HepG2 (cell line): Measurements from ENCODE around the gene PRR33. TPM values are rescaled to one million over a fixed set of nuclear protein-coding genes. Genes with fewer than 3 reads are reported as not detected.

Source experiments
- ATAC-seq: fragments of 200-7000 bp; cut with Tn5 transposase; 3 replicates; pipeline ENCODE4 v1.9.1; 2020; ENCODE audit warnings: mild to moderate bottlenecking, moderate library complexity
- BruUV-seq: library from RNA; stranded (reverse); fragments of 400-500 nt; replicated peaks from 2 replicates; lab custom pipeline; 2021; lab: Mats Ljungman, UMichigan
- CTCF ChIA-PET: fragments of 300-600 bp; formaldehyde crosslinking; extraction: SDS; loops from one replicate; lab custom pipeline; 2021; ENCODE audit warnings: low total read pairs, inconsistent platforms, low intra/inter-chr PET ratio; lab: Yijun Ruan, JAX
- POLR2A ChIA-PET: fragments of 350-600 bp; sonication (Branson Sonifier 250); formaldehyde crosslinking; loops from one replicate; lab custom pipeline; 2020; ENCODE audit warnings: antibody characterized with exemption, inconsistent platforms; lab: Yijun Ruan, JAX
- DNase-seq: peaks from one replicate; pipeline ENCODE4 v3.0.0-alpha.2; 2015; ENCODE audit warnings: low spot score
- FAIRE-seq: peaks from 3 replicates; lab custom pipeline; 2011; peaks lifted over from hg19 to GRCh38; lab: Jason Lieb, UNC
- H2AFZ ChIP-seq: one replicate; pipeline ENCODE4 v1.6.1; 2011; ENCODE audit warnings: low read length, inconsistent platforms
- H3K27ac ChIP-seq: fragments of 300-600 bp; 3 replicates; pipeline ENCODE4 v1.8.0; 2011; ENCODE audit warnings: mixed run types, mild to moderate bottlenecking, mixed read lengths, low read length, inconsistent platforms; ENCODE audit not compliant: insufficient read depth; ENCODE audit errors: extremely low read length
- H3K27me3 ChIP-seq, 2 experiments: fragments of 200-600 bp in 1 of 2; 2 replicates in 1 of 2; 3 replicates in 1 of 2; pipeline versions ENCODE4 v1.6.0 to v1.8.0; 2011; ENCODE audit warnings: low read length in 2 of 2, mild to moderate bottlenecking in 2 of 2, moderate library complexity in 2 of 2, inconsistent platforms in 1 of 2; ENCODE audit not compliant: insufficient read depth in 2 of 2, control insufficient read depth in 1 of 2
- H3K36me3 ChIP-seq, 2 experiments: fragments of 200-600 bp in 1 of 2; replicated peaks in 1 of 2; 2 replicates in 1 of 2; 3 replicates in 1 of 2; pipeline versions ENCODE4 v1.5.1 to v1.8.0; 2011; ENCODE audit warnings: low read length in 2 of 2, inconsistent platforms in 1 of 2; ENCODE audit not compliant: insufficient read depth in 2 of 2, control insufficient read depth in 1 of 2
- H3K4me1 ChIP-seq: 2 replicates; pipeline ENCODE4 v1.5.1; 2012; ENCODE audit warnings: low read length, inconsistent platforms; ENCODE audit not compliant: insufficient read depth
- H3K4me2 ChIP-seq: 2 replicates; pipeline ENCODE4 v1.6.0; 2011; ENCODE audit warnings: low read depth, low read length, inconsistent platforms
- H3K4me3 ChIP-seq, 3 experiments: fragments of 200-600 bp in 1 of 3; sonication (generic), shearing (Covaris generic) in 1 of 3; replicated peaks in 1 of 3; 2 replicates each; pipeline ENCODE4 v1.5.1; 2011 to 2016; ENCODE audit warnings: low read length in 3 of 3, inconsistent platforms in 2 of 3, low read depth in 2 of 3, mild to moderate bottlenecking in 2 of 3, control low read depth in 1 of 3, mixed read lengths in 1 of 3; ENCODE audit not compliant: insufficient read depth in 1 of 3
- H3K79me2 ChIP-seq: one replicate; pipeline ENCODE4 v1.6.1; 2011; ENCODE audit warnings: low read length, inconsistent platforms; ENCODE audit not compliant: insufficient read depth
- H3K9ac ChIP-seq: 2 replicates; pipeline ENCODE4 v1.6.0; 2011; ENCODE audit warnings: mild to moderate bottlenecking, low read depth, low read length, inconsistent platforms; ENCODE audit not compliant: insufficient read depth
- H3K9me3 ChIP-seq: 2 replicates; pipeline ENCODE4 v1.5.1; 2012; ENCODE audit warnings: mild to moderate bottlenecking, low read length
- H4K20me1 ChIP-seq: 2 replicates; pipeline ENCODE4 v1.6.0; 2011; ENCODE audit warnings: inconsistent platforms, mild to moderate bottlenecking, low read length, moderate library complexity; ENCODE audit not compliant: insufficient read depth
- BCLAF1 ChIP-seq: fragments of 450-650 bp; IDR thresholded peaks from 2 replicates; pipeline ENCODE4 v1.6.1; 2017; ENCODE audit warnings: mild to moderate bottlenecking
- CC2D1A ChIP-seq: sonication (generic); formaldehyde crosslinking; IDR thresholded peaks from 2 replicates; pipeline ENCODE4 v1.8.1; 2023; ENCODE audit warnings: mild to moderate bottlenecking, missing genetic modification reagents
- CERS6 ChIP-seq: sonication (generic); formaldehyde crosslinking; IDR thresholded peaks from 2 replicates; pipeline ENCODE4 v1.5.0; 2020; ENCODE audit warnings: missing genetic modification reagents
- FOXA1 ChIP-seq, 2 experiments: fragments of 450-650 bp in 1 of 2; sonication (generic) in 1 of 2; formaldehyde crosslinking in 1 of 2; IDR thresholded peaks; 2 replicates each; pipeline versions ENCODE4 v1.4.0 to v1.6.1; 2016 to 2020; ENCODE audit warnings: missing genetic modification reagents in 1 of 2
- HOXA3 ChIP-seq: sonication (generic); formaldehyde crosslinking; IDR thresholded peaks from 2 replicates; pipeline ENCODE4 v1.5.0; 2020; ENCODE audit warnings: missing genetic modification reagents
- JUND ChIP-seq: sonication (generic); formaldehyde crosslinking; IDR thresholded peaks from 2 replicates; pipeline ENCODE4 v1.8.0; 2022; ENCODE audit warnings: mild to moderate bottlenecking, missing genetic modification reagents
- ONECUT2 ChIP-seq: sonication (generic); formaldehyde crosslinking; IDR thresholded peaks from 2 replicates; pipeline ENCODE4 v1.4.0; 2020; ENCODE audit warnings: missing genetic modification reagents
- SRF ChIP-seq: IDR thresholded peaks from 2 replicates; pipeline ENCODE4 v1.6.1; 2011; ENCODE audit warnings: mild to moderate bottlenecking, low read depth, low read length, moderate library complexity
- THAP7 ChIP-seq: sonication (generic); formaldehyde crosslinking; IDR thresholded peaks from 2 replicates; pipeline ENCODE4 v1.8.1; 2023; ENCODE audit warnings: mild to moderate bottlenecking, missing genetic modification reagents
- ZNF605 ChIP-seq: sonication (generic); formaldehyde crosslinking; IDR thresholded peaks from 2 replicates; pipeline ENCODE4 v1.8.0; 2022; ENCODE audit warnings: mild to moderate bottlenecking, missing genetic modification reagents
- ZNF766 ChIP-seq: sonication (generic); formaldehyde crosslinking; IDR thresholded peaks from 2 replicates; pipeline ENCODE4 v1.5.0; 2020; ENCODE audit warnings: missing genetic modification reagents, borderline replicate concordance
- WGBS: methylation state at CpG from one replicate; pipeline ENCODE4 v1.1.6; 2017; ENCODE audit warnings: low lambda C conversion rate; 5-methylcytosine and 5-hydroxymethylcytosine counted together
- in situ Hi-C: cut with HindIII; loops from 2 replicates; pipeline ENCODE4 v1.10.0; 2017; ENCODE audit warnings: low pct_unique_long_range_greater_than_20kb; ENCODE audit not compliant: extremely low pct_ligation_motif_present
- intact Hi-C: fragments of 100-400 bp; cut with micrococcal nuclease; formaldehyde crosslinking; loops from one replicate; pipeline ENCODE4 v1.10.0; 2022; ENCODE audit not compliant: unreplicated experiment
- polyA plus RNA-seq, 8 experiments: library from polyadenylated mRNA; depleted of rRNA in 3 of 8; stranded (reverse) in 7 of 8; unstranded in 1 of 8; fragments of >200 nt; fragmentation: Illumina TruSeq in 4 of 8; extraction: Trizol in 4 of 8; gene quantifications; 2 replicates each; pipeline versions ENCODE4 v1.2.1 to v1.2.3, GENCODE V29; 2011 to 2016; ENCODE audit warnings: low read depth in 4 of 8, missing spikeins in 1 of 8, mixed read lengths in 1 of 8; ENCODE audit not compliant: insufficient read depth in 1 of 8
- total RNA-seq, 5 experiments: library from RNA; depleted of rRNA; stranded (reverse); fragments of >200 nt; fragmentation: Illumina TruSeq; extraction: Trizol; gene quantifications; 2 replicates each; pipeline ENCODE4 v1.2.3, GENCODE V29; 2016; ENCODE audit warnings: low read depth in 1 of 5

Gene PRR33
- total and polyA plus RNA-seq, 2 of the 13 experiments (the other 11 are each of a cell fraction or from before 2014, with no cell fraction given) = not detected

GRCh38 chr11:1888811-1889210, 2.9 kb downstream of the PRR33 start:
- no peak for TF ChIP-seq SRF
- TF ChIP-seq CC2D1A = no peak
- TF ChIP-seq ZNF766 (CRISPR knock-in tag) = no peak
- TF ChIP-seq THAP7 (CRISPR knock-in tag) = no peak
- no peak for TF ChIP-seq CERS6
- no peak for TF ChIP-seq ZNF605 (CRISPR knock-in tag)
- no peak for TF ChIP-seq ONECUT2 (CRISPR knock-in tag)
- TF ChIP-seq HOXA3 (CRISPR knock-in tag) = no peak
- no peak for TF ChIP-seq JUND (CRISPR knock-in tag)
- no peak for TF ChIP-seq BCLAF1
- TF ChIP-seq FOXA1 (IDR thresholded peaks at IDR 0.05) = no peak
- no peak for TF ChIP-seq FOXA1 (CRISPR knock-in tag; IDR thresholded peaks at IDR 0.05)
- 3% methylated on average over 4 of the region's 6 CpGs for WGBS
- BruUV-seq = no TSS peak
- no peaks in the 10 kb centered on the region for H4K20me1 ChIP-seq
- ATAC-seq (no peak), DNase-seq (no peak), FAIRE-seq (no peak)
- in situ Hi-C loops (no loop called here), intact Hi-C loops (no loop called here)
- H3K4me1 ChIP-seq = no peaks in the 10 kb centered on the region
- no peak overlapping the region for H3K4me2 ChIP-seq
- H3K4me3 ChIP-seq = no peak overlapping the region
- no peaks in the 10 kb centered on the region for H3K36me3 ChIP-seq
- H3K79me2 ChIP-seq = no peaks in the 10 kb centered on the region
- H3K9me3 ChIP-seq = no peaks in the 10 kb centered on the region
- no peak overlapping the region for H3K9ac ChIP-seq
- CTCF ChIA-PET = no interaction called here
- no peak overlapping the region for H3K27ac ChIP-seq
- no peak overlapping the region for H2AFZ ChIP-seq
- peaks cover 15 to 55% of the 10 kb centered on the region in 2 experiments for H3K27me3 ChIP-seq
- POLR2A ChIA-PET = no interaction called here
